ENCODE data around the gene FGF14.

GRCh38 chr13:102250448-102250847 is 151.4 kb downstream of the FGF14 start:
- TF ChIP-seq CTCF (IDR thresholded peaks at IDR 0.05) (no peak), POLR2AphosphoS5 (IDR thresholded peaks at IDR 0.05) (no peak), POLR2A (IDR thresholded peaks at IDR 0.05) (no peak)
